Endothelial cell of umbilical vein (primary cell): ENCODE results near the gene ATAD5. TPM values are rescaled to one million over a fixed set of nuclear protein-coding genes. Genes with fewer than 3 reads are reported as not detected.

Source experiments
- BruUV-seq: library from RNA; stranded (reverse); fragments of 400-500 nt; replicated peaks from 2 replicates; lab custom pipeline; 2021; lab: Mats Ljungman, UMichigan
- CTCF ChIA-PET: fragments of 300-600, 350-600 bp; sonication (Branson Sonifier 250); formaldehyde crosslinking; loops from one replicate; lab custom pipeline; 2021; ENCODE audit warnings: antibody characterized with exemption, inconsistent platforms; lab: Charles Lee
- POLR2A ChIA-PET: fragments of 300-600, 350-600 bp; sonication (Branson Sonifier 250); formaldehyde crosslinking; loops from one replicate; lab custom pipeline; 2021; ENCODE audit warnings: antibody characterized with exemption, inconsistent platforms; lab: Charles Lee
- DNase-seq: peaks from one replicate; pipeline ENCODE4 v3.0.0-alpha.2; 2011; ENCODE audit warnings: low read depth, low spot score
- FAIRE-seq: peaks from 2 replicates; lab custom pipeline; 2011; peaks lifted over from hg19 to GRCh38; lab: Jason Lieb, UNC
- H2AFZ ChIP-seq: 2 replicates; pipeline ENCODE4 v1.6.0; 2012; ENCODE audit warnings: low read depth, low read length, control low read depth, inconsistent platforms
- H3K27ac ChIP-seq: 2 replicates; pipeline ENCODE4 v1.5.1; 2011; ENCODE audit warnings: low read depth, mild to moderate bottlenecking, control low read depth, low read length, moderate library complexity; ENCODE audit not compliant: insufficient read depth
- H3K27me3 ChIP-seq, 2 experiments: 2 replicates each; pipeline versions ENCODE4 v1.6.0 to v1.6.1; 2011; ENCODE audit warnings: low read length in 2 of 2, mixed read lengths in 1 of 2; ENCODE audit not compliant: control insufficient read depth in 2 of 2, insufficient read depth in 2 of 2
- H3K36me3 ChIP-seq, 2 experiments: 2 replicates in 1 of 2; 3 replicates in 1 of 2; pipeline ENCODE4 v1.5.1; 2011; ENCODE audit warnings: low read length in 2 of 2, mild to moderate bottlenecking in 1 of 2, moderate library complexity in 1 of 2; ENCODE audit not compliant: control insufficient read depth in 2 of 2, insufficient read depth in 2 of 2; ENCODE audit errors: extremely low read depth in 1 of 2
- H3K4me1 ChIP-seq: 3 replicates; pipeline ENCODE4 v1.5.1; 2011; ENCODE audit warnings: mild to moderate bottlenecking, low read length; ENCODE audit not compliant: control insufficient read depth, insufficient read depth; ENCODE audit errors: extremely low read depth
- H3K4me2 ChIP-seq: 2 replicates; pipeline ENCODE4 v1.6.1; 2011; ENCODE audit warnings: low read length, control low read depth, mixed read lengths; ENCODE audit not compliant: insufficient read depth
- H3K4me3 ChIP-seq, 3 experiments: fragments of 200-600 bp in 1 of 3; sonication (generic), shearing (Covaris generic) in 1 of 3; replicated peaks in 1 of 3; 2 replicates each; pipeline ENCODE4 v1.5.1; 2011 to 2016; ENCODE audit warnings: control low read depth in 3 of 3, low read length in 3 of 3, mild to moderate bottlenecking in 2 of 3, inconsistent platforms in 1 of 3, low read depth in 1 of 3, moderate library complexity in 1 of 3; ENCODE audit not compliant: insufficient read depth in 1 of 3
- H3K79me2 ChIP-seq: 2 replicates; pipeline ENCODE4 v1.6.0; 2012; ENCODE audit warnings: low read length, inconsistent platforms; ENCODE audit not compliant: control insufficient read depth, insufficient read depth
- H3K9ac ChIP-seq: replicated peaks from 2 replicates; pipeline ENCODE3; 2011; ENCODE audit warnings: low read length, control low read depth; ENCODE audit not compliant: insufficient read depth; ENCODE audit errors: extremely low read depth
- H3K9me1 ChIP-seq: replicated peaks from 3 replicates; pipeline ENCODE4 v1.6.0; 2011; ENCODE audit warnings: mild to moderate bottlenecking, low read length; ENCODE audit not compliant: control insufficient read depth, insufficient read depth; ENCODE audit errors: extremely low read depth
- H3K9me3 ChIP-seq: replicated peaks from 2 replicates; pipeline ENCODE4 v1.5.1; 2012; ENCODE audit warnings: low read length, inconsistent platforms; ENCODE audit not compliant: control insufficient read depth, insufficient read depth
- H4K20me1 ChIP-seq: replicated peaks from 2 replicates; pipeline ENCODE3; 2011; ENCODE audit warnings: mild to moderate bottlenecking, low read length; ENCODE audit not compliant: control insufficient read depth, insufficient read depth; ENCODE audit errors: extremely low read depth
- EZH2 ChIP-seq: IDR thresholded peaks from 2 replicates; pipeline ENCODE4 v1.6.1; 2012; ENCODE audit warnings: borderline replicate concordance, low read depth, mild to moderate bottlenecking, moderate library complexity, low read length, inconsistent platforms; ENCODE audit not compliant: severe bottlenecking
- FOS ChIP-seq: IDR thresholded peaks from 2 replicates; pipeline ENCODE4 v1.6.1; 2011; ENCODE audit warnings: mild to moderate bottlenecking, low read length, moderate library complexity, borderline replicate concordance; ENCODE audit not compliant: insufficient read depth
- GATA2 ChIP-seq: IDR thresholded peaks from 2 replicates; pipeline ENCODE4 v1.7.0; 2011; ENCODE audit warnings: low read depth, mild to moderate bottlenecking, moderate library complexity, mixed read lengths, low read length; ENCODE audit not compliant: insufficient read length, insufficient read depth
- JUN ChIP-seq: IDR thresholded peaks from 2 replicates; pipeline ENCODE4 v1.6.1; 2011; ENCODE audit warnings: borderline replicate concordance, low read depth; ENCODE audit not compliant: insufficient read length, insufficient read depth
- MYC ChIP-seq: IDR thresholded peaks from one replicate; pipeline ENCODE4 v1.6.1; 2011; ENCODE audit warnings: mild to moderate bottlenecking, low read depth, low read length
- POLR2A ChIP-seq: IDR thresholded peaks from 2 replicates; pipeline ENCODE4 v1.6.1; 2012; ENCODE audit warnings: low read depth, mild to moderate bottlenecking, control low read depth, low read length
- POLR2AphosphoS5 ChIP-seq: IDR thresholded peaks from 2 replicates; pipeline ENCODE4 v1.6.1; 2012; ENCODE audit warnings: low read depth, mild to moderate bottlenecking, control low read depth, low read length, moderate library complexity; ENCODE audit not compliant: insufficient read depth
- dilution Hi-C: fragments of 300-500 bp; cut with MboI; formaldehyde crosslinking; loops from one replicate; pipeline ENCODE4 v1.15.0; 2019; ENCODE audit warnings: low sequenced_read_pairs; ENCODE audit not compliant: extremely low pct_ligation_motif_present
- intact Hi-C: fragments of 100-400 bp; cut with micrococcal nuclease; formaldehyde crosslinking; loops from one replicate; pipeline ENCODE4 v1.10.0; 2022
- polyA plus RNA-seq, 4 experiments: library from polyadenylated mRNA; depleted of rRNA in 3 of 4; stranded (reverse) in 3 of 4; unstranded in 1 of 4; fragments of >200 nt; gene quantifications; 2 replicates each; pipeline versions ENCODE4 v1.2.1 to v1.2.3, GENCODE V29; 2011 to 2012; ENCODE audit warnings: missing spikeins in 1 of 4
- total RNA-seq: library from RNA; stranded (reverse); gene quantifications from 2 replicates; pipeline ENCODE4 v1.2.3, GENCODE V29; 2021
- TF ChIP-seq, protein P1 (sequence below): IDR thresholded peaks from 2 replicates; pipeline ENCODE4 v1.6.1; 2011; ENCODE audit not compliant: insufficient read depth, insufficient read length
- TF ChIP-seq, protein P2 (sequence below), 2 donors: IDR thresholded peaks; 1 replicate in 1 of 2; 2 replicates in 1 of 2; pipeline ENCODE4 v1.5.1; 2011; ENCODE audit warnings: low read length in 2 of 2, mild to moderate bottlenecking in 2 of 2, moderate library complexity in 2 of 2, control low read depth in 1 of 2, inconsistent platforms in 1 of 2, low read depth in 1 of 2; ENCODE audit not compliant: insufficient read depth in 1 of 2; ENCODE audit errors: extremely low read depth in 1 of 2

The ATAD5 gene
- total and polyA plus RNA-seq, 2 donors (not counting 3 experiments of a cell fraction or from before 2014, with no cell fraction given) = 0.80 to 9.4 TPM

DNA sequence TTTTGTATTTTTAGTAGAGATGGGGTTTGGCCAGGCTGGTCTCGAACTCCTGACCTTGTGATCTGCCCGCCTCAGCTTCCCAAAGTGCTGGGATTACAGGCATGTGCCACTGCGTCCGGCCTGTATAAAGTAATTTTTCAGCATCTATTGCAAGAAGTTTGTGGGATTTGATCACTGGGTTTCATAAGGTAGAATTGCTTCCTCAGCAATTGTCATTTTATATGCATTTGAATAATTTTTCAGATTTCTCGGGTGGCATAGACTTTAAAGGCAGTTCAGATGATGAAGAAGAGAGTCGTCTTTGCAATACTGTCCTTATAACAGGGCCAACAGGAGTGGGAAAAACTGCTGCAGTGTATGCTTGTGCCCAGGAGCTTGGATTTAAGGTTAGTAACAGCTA lies 37.2 kb downstream of the ATAD5 start:
- no TSS peak for BruUV-seq
- H3K79me2 ChIP-seq = no peaks in the 10 kb centered on the region
- dilution Hi-C loops = no loop called here
- no peak overlapping the region for H3K9ac ChIP-seq
- ChIA-PET CTCF (interaction anchor here (0.6 to 0.7 kb wide), 2 partner anchors 48 to 316 kb away, joined by 3 read pairs; no protein-coding TSS in a partner anchor), POLR2A (no interaction called here)
- no peaks in the 10 kb centered on the region for H3K9me3 ChIP-seq
- no peaks in the 10 kb centered on the region for H4K20me1 ChIP-seq
- H3K27ac ChIP-seq = no peak overlapping the region
- TF ChIP-seq EZH2 (no peak), MYC (no peak), JUN (no peak), GATA2 (no peak), FOS (no peak), POLR2AphosphoS5 (no peak), POLR2A (no peak)
- TF ChIP-seq, protein P1, sequence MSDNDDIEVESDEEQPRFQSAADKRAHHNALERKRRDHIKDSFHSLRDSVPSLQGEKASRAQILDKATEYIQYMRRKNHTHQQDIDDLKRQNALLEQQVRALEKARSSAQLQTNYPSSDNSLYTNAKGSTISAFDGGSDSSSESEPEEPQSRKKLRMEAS = no peak
- TF ChIP-seq, protein P2, sequence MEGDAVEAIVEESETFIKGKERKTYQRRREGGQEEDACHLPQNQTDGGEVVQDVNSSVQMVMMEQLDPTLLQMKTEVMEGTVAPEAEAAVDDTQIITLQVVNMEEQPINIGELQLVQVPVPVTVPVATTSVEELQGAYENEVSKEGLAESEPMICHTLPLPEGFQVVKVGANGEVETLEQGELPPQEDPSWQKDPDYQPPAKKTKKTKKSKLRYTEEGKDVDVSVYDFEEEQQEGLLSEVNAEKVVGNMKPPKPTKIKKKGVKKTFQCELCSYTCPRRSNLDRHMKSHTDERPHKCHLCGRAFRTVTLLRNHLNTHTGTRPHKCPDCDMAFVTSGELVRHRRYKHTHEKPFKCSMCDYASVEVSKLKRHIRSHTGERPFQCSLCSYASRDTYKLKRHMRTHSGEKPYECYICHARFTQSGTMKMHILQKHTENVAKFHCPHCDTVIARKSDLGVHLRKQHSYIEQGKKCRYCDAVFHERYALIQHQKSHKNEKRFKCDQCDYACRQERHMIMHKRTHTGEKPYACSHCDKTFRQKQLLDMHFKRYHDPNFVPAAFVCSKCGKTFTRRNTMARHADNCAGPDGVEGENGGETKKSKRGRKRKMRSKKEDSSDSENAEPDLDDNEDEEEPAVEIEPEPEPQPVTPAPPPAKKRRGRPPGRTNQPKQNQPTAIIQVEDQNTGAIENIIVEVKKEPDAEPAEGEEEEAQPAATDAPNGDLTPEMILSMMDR (IDR thresholded peaks at IDR 0.05; ENCODE audit: extremely low read depth in 1 of 2, insufficient read depth in 1 of 2, low read depth in 1 of 2, low read length in 2 of 2) = no peak
- DNase-seq (no peak), FAIRE-seq (no peak)
- H3K36me3 ChIP-seq = peaks cover 0 to 3% of the 10 kb centered on the region in 2 experiments
- H3K4me3 ChIP-seq = no peak overlapping the region
- no peak overlapping the region for H2AFZ ChIP-seq
- no peak overlapping the region for H3K4me2 ChIP-seq
- H3K4me1 ChIP-seq = no peaks in the 10 kb centered on the region
- H3K9me1 ChIP-seq = no peaks in the 10 kb centered on the region
- H3K27me3 ChIP-seq = no peaks in the 10 kb centered on the region
- intact Hi-C loops = no loop called here
